Measurements from ENCODE around the gene PFN3.

Gene PFN3

GRCh38 chr5:177359860-177360259, 40.6 kb downstream of the PFN3 start:
- DNase-seq (ENCODE audit: low spot score): no peak

- DNase-seq (ENCODE audit: low spot score): no peak
These were observed 41.0 kb downstream of the PFN3 start for GRCh38 chr5:177359451-177359851.

GRCh38 chr5:177358370-177358819, 42.1 kb downstream of the PFN3 start:
- no peak for DNase-seq (ENCODE audit: low spot score)

- DNase-seq (ENCODE audit: low spot score): peak; percentile 87
These were observed 42.8 kb downstream of the PFN3 start, which contains the start of gene RGS14 for GRCh38 chr5:177357459-177358351. RGS14 (plus strand) TSS chr5:177357924; CDS start chr5:177358025, 101 bp downstream.

GRCh38 chr5:177357146-177357458, 43.4 kb downstream of the PFN3 start:
- DNase-seq (ENCODE audit: low spot score): no peak

- no peak for DNase-seq (ENCODE audit: low spot score)
These were observed 43.7 kb downstream of the PFN3 start for GRCh38 chr5:177356746-177357145.

GRCh38 chr5:177355868-177356168, 44.6 kb downstream of the PFN3 start:
- no peak for DNase-seq (ENCODE audit: low spot score)

- DNase-seq (ENCODE audit: low spot score): no peak
These were observed 45.1 kb downstream of the PFN3 start for GRCh38 chr5:177355162-177355867.

- no peak for DNase-seq (ENCODE audit: low spot score)
These were observed 45.8 kb downstream of the PFN3 start for GRCh38 chr5:177354711-177355110.

GRCh38 chr5:177354256-177354655, 46.2 kb downstream of the PFN3 start:
- no peak for DNase-seq (ENCODE audit: low spot score)

GRCh38 chr5:177353093-177353492, 47.4 kb downstream of the PFN3 start:
- no peak for DNase-seq (ENCODE audit: low spot score)

GRCh38 chr5:177351392-177352329, 48.8 kb downstream of the PFN3 start, which contains the start of gene LMAN2:
LMAN2 (minus strand) TSS chr5:177351668; CDS start chr5:177351647, 21 bp downstream.
- DNase-seq (ENCODE audit: low spot score): peak; percentile 95

- DNase-seq (ENCODE audit: low spot score): no peak
These were observed 49.6 kb downstream of the PFN3 start for GRCh38 chr5:177350776-177351391.

Measured in CD4-positive, alpha-beta T cell treated with Interleukin-2 at 100 ng/mL for 4 hours (primary cell).